HCT116 (cell line): Measurements from ENCODE around the gene H2AZ1. TPM values are rescaled to one million over a fixed set of nuclear protein-coding genes. Genes with fewer than 3 reads are reported as not detected.

Experiments
- ATAC-seq: fragments of 200-7000 bp; cut with Tn5 transposase; 2 replicates; pipeline ENCODE4 v1.9.1; 2020; ENCODE audit warnings: mild to moderate bottlenecking, moderate library complexity
- BruUV-seq: library from RNA; stranded (reverse); fragments of 400-500 nt; replicated peaks from 2 replicates; lab custom pipeline; 2021; lab: Mats Ljungman, UMichigan
- CTCF ChIA-PET: fragments of 300-600 bp; sonication (Branson Sonifier 250); formaldehyde crosslinking; loops from one replicate; lab custom pipeline; 2021; ENCODE audit warnings: antibody characterized with exemption; lab: Charles Lee
- POLR2A ChIA-PET: fragments of 300-600, 350-600 bp; sonication (Branson Sonifier 250); formaldehyde crosslinking; loops from one replicate; lab custom pipeline; 2021; ENCODE audit warnings: antibody characterized with exemption; lab: Charles Lee
- RAD21 ChIA-PET, 2 experiments: fragments of 300-600 bp; sonication (Branson Sonifier 250); formaldehyde crosslinking; loops; one replicate each; lab custom pipeline; 2023; ENCODE audit warnings: low total read pairs in 2 of 2; ENCODE audit not compliant: uncharacterized antibody in 2 of 2, unreplicated experiment in 2 of 2, low non-redundant PET in 1 of 2; lab: Charles Lee
- DNase-seq: peaks from one replicate; pipeline ENCODE4 v3.0.0-alpha.2; 2010; ENCODE audit warnings: low read depth, low spot score
- H2AFZ ChIP-seq: fragments of 200-600 bp; shearing (Covaris generic), sonication (generic); 2 replicates; pipeline ENCODE4 v1.6.1; 2017; ENCODE audit warnings: low read depth, mixed run types, mixed read lengths, antibody characterized with exemption, low read length; ENCODE audit not compliant: poor library complexity, severe bottlenecking
- H3K27ac ChIP-seq: 2 replicates; pipeline ENCODE4 v1.5.1; 2012; ENCODE audit warnings: low read depth, low read length
- H3K27me3 ChIP-seq: fragments of 200-600 bp; sonication (generic); 2 replicates; pipeline ENCODE4 v1.6.1; 2016; ENCODE audit warnings: mixed run types, low read length, mixed read lengths; ENCODE audit not compliant: insufficient read depth
- H3K36me3 ChIP-seq, 2 experiments: fragments of 200-500 bp in 1 of 2; fragments of 200-600 bp in 1 of 2; sonication (Bioruptor generic) in 1 of 2; sonication (generic) in 1 of 2; 2 replicates each; pipeline versions ENCODE4 v1.5.1 to v1.6.1; 2014 to 2016; ENCODE audit warnings: low read length in 2 of 2, inconsistent platforms in 1 of 2, mixed read lengths in 1 of 2, mixed run types in 1 of 2; ENCODE audit not compliant: insufficient read depth in 2 of 2, control insufficient read depth in 1 of 2
- H3K4me1 ChIP-seq, 2 experiments: fragments of 200-600 bp in 1 of 2; sonication (generic) in 1 of 2; 2 replicates each; pipeline versions ENCODE4 v1.5.1 to v1.6.1; 2012 to 2017; ENCODE audit warnings: low read length in 2 of 2, inconsistent platforms in 1 of 2, mild to moderate bottlenecking in 1 of 2, mixed read lengths in 1 of 2, mixed run types in 1 of 2, moderate library complexity in 1 of 2; ENCODE audit not compliant: insufficient read depth in 2 of 2, control insufficient read depth in 1 of 2
- H3K4me2 ChIP-seq: fragments of 200-600 bp; sonication (generic); 2 replicates; pipeline ENCODE4 v1.6.1; 2017; ENCODE audit warnings: mixed run types, low read length, mixed read lengths
- H3K4me3 ChIP-seq, 2 experiments: fragments of 200-600 bp in 1 of 2; sonication (generic) in 1 of 2; replicated peaks in 1 of 2; 2 replicates each; pipeline ENCODE4 v1.5.1; 2011 to 2016; ENCODE audit warnings: low read length in 2 of 2, control low read depth in 1 of 2, low read depth in 1 of 2, mild to moderate bottlenecking in 1 of 2, mixed read lengths in 1 of 2, mixed run types in 1 of 2
- H3K79me2 ChIP-seq: fragments of 200-600 bp; sonication (generic); 2 replicates; pipeline ENCODE4 v1.6.1; 2017; ENCODE audit warnings: mild to moderate bottlenecking, mixed run types, low read length, moderate library complexity, mixed read lengths; ENCODE audit not compliant: insufficient read depth
- H3K9ac ChIP-seq: fragments of 200-600 bp; sonication (generic); 2 replicates; pipeline ENCODE4 v1.6.1; 2016; ENCODE audit warnings: low read length, mixed read lengths
- H3K9me2 ChIP-seq: fragments of 200-600 bp; sonication (generic), shearing (Covaris generic); 2 replicates; pipeline ENCODE4 v1.6.1; 2017; ENCODE audit warnings: mixed run types, mild to moderate bottlenecking, moderate library complexity; ENCODE audit not compliant: insufficient read depth
- H3K9me3 ChIP-seq, 2 experiments: fragments of 200-500 bp in 1 of 2; fragments of 200-600 bp in 1 of 2; sonication (Bioruptor generic) in 1 of 2; sonication (generic) in 1 of 2; 2 replicates each; pipeline ENCODE4 v1.6.1; 2014 to 2017; ENCODE audit warnings: low read length in 2 of 2, mixed read lengths in 2 of 2, inconsistent platforms in 1 of 2, low read depth in 1 of 2, mild to moderate bottlenecking in 1 of 2, mixed run types in 1 of 2, moderate library complexity in 1 of 2; ENCODE audit not compliant: control insufficient read depth in 1 of 2, insufficient read depth in 1 of 2
- H4K20me1 ChIP-seq: fragments of 200-600 bp; sonication (generic), shearing (Covaris generic); 2 replicates; pipeline ENCODE4 v1.6.1; 2017; ENCODE audit warnings: mixed run types, mild to moderate bottlenecking, moderate library complexity; ENCODE audit not compliant: insufficient read depth
- CBX3 ChIP-seq: IDR thresholded peaks from 2 replicates; pipeline ENCODE4 v1.6.1; 2012; ENCODE audit warnings: low read depth
- CEBPB ChIP-seq: IDR thresholded peaks from 2 replicates; pipeline ENCODE4 v1.6.1; 2012; ENCODE audit warnings: low read depth
- EGR1 ChIP-seq: IDR thresholded peaks from 2 replicates; pipeline ENCODE4 v1.6.1; 2012; ENCODE audit warnings: low read depth
- ELF1 ChIP-seq: IDR thresholded peaks from 2 replicates; pipeline ENCODE4 v1.6.1; 2012; ENCODE audit warnings: low read depth, borderline replicate concordance
- EZH2 ChIP-seq: fragments of 200-600 bp; sonication (generic); IDR thresholded peaks from 2 replicates; pipeline ENCODE4 v1.6.1; 2017; ENCODE audit warnings: antibody characterized with exemption, mixed run types
- FOSL1 ChIP-seq: IDR thresholded peaks from 2 replicates; pipeline ENCODE4 v1.6.1; 2012; ENCODE audit warnings: low read depth
- TCF7L2 ChIP-seq: IDR thresholded peaks from 2 replicates; pipeline ENCODE4 v1.7.0; 2011; ENCODE audit warnings: borderline replicate concordance, inconsistent platforms; ENCODE audit not compliant: insufficient read depth, insufficient read length; ENCODE audit errors: extremely low read depth
- ZFX ChIP-seq: fragments of 450-650 bp; IDR thresholded peaks from 2 replicates; pipeline ENCODE4 v1.6.1; 2017
- intact Hi-C: fragments of 100-400 bp; cut with micrococcal nuclease; formaldehyde crosslinking; loops from 2 replicates; pipeline ENCODE4 v1.10.0; 2022
- total RNA-seq: library from RNA; stranded (reverse); gene quantifications from one replicate; pipeline ENCODE4 v1.2.1, GENCODE V29; 2021; ENCODE audit not compliant: unreplicated experiment

H2AZ1 gene
- total RNA-seq, 1 experiment from 2014 or later, result 839 TPM

DNA sequence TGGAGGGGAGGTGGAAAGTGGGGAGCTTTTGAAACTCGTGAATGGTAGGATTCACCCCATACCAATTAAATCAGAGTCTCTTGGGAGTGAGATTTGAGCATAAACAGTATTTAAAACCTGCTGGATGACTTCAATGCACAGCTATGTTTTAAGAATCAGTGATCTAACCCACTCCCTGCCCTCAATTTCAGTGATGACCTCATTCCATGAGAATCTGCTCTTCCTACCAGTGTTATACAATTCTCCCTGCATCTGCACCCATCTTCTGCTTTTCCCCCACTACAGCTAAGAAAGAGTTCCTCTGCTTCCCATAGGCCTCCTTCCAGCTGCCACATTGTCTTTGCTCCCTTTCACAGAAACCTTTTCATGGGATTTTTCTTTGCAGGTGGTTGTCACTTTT, 18.3 kb upstream of the H2AZ1 start:
- no peak overlapping the region for H3K9ac ChIP-seq
- no peak overlapping the region for H3K4me2 ChIP-seq
- intact Hi-C loops, result no loop called here
- H3K36me3 ChIP-seq, result no peaks in the 10 kb centered on the region
- no peak for TF ChIP-seq TCF7L2
- no peak for TF ChIP-seq EZH2
- TF ChIP-seq ZFX, result no peak
- TF ChIP-seq CBX3, result no peak
- TF ChIP-seq EGR1, result no peak
- TF ChIP-seq ELF1, result no peak
- TF ChIP-seq CEBPB, result no peak
- H3K79me2 ChIP-seq, result no peaks in the 10 kb centered on the region
- H3K9me2 ChIP-seq, result no peaks in the 10 kb centered on the region
- H3K27me3 ChIP-seq, result no peaks in the 10 kb centered on the region
- H3K4me1 ChIP-seq, result peaks cover 0 to 4% of the 10 kb centered on the region in 2 experiments; a peak in 1 of 4 replicates
- RAD21 ChIA-PET, result no interaction called here
- H3K4me3 ChIP-seq, result no peak overlapping the region
- POLR2A ChIA-PET, result no interaction called here
- H4K20me1 ChIP-seq, result no peaks in the 10 kb centered on the region
- ATAC-seq, result no peak
- no peak for DNase-seq
- no peak overlapping the region for H2AFZ ChIP-seq
- no TSS peak for BruUV-seq
- no peaks in the 10 kb centered on the region for H3K9me3 ChIP-seq
- no peak overlapping the region for H3K27ac ChIP-seq
- CTCF ChIA-PET, result no interaction called here

DNA sequence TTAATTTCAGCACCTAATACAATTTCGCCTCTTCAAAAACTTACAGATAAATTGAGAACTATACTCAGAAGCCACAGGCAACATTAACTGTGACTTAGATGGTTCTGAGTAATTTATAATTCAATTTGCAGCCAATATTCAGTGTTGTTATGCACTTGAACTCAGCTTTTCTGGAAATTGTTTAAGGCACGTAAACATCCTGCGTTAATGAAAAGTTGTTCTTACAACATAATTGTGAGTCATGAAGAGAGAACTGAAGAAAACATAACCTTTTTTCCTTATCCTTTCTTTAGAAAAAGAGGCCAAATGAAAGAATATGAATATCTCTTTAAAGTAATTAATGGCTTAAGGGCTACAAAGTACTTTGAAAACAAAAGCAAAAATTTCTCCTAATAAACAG, 16.6 kb upstream of the H2AZ1 start:
- Histone ChIP-seq H3K36me3 (no peaks in the 10 kb centered on the region), H2AFZ (no peak overlapping the region), H3K4me1 (peaks cover 0 to 4% of the 10 kb centered on the region in 2 experiments; a peak in 1 of 4 replicates), H3K9me3 (no peaks in the 10 kb centered on the region), H3K9ac (no peak overlapping the region), H3K4me3 (no peak overlapping the region), H3K9me2 (no peaks in the 10 kb centered on the region), H3K79me2 (no peaks in the 10 kb centered on the region), H3K4me2 (no peak overlapping the region), H4K20me1 (no peaks in the 10 kb centered on the region), H3K27me3 (no peaks in the 10 kb centered on the region), H3K27ac (no peak overlapping the region)
- no peak for TF ChIP-seq EGR1
- no peak for TF ChIP-seq CBX3
- TF ChIP-seq FOSL1, result no peak
- TF ChIP-seq TCF7L2, result no peak
- TF ChIP-seq ELF1, result no peak
- ATAC-seq (no peak), DNase-seq (no peak)
- no TSS peak for BruUV-seq
- RAD21 ChIA-PET, result no interaction called here
- POLR2A ChIA-PET, result no interaction called here
- CTCF ChIA-PET, result no interaction called here
- intact Hi-C loops, result no loop called here
